Stimulated activated CD8-positive, alpha-beta memory T cell treated with anti-CD3 and anti-CD28 coated beads, Interleukin-2, amount 100 ng/mL, for 48 hours (primary cell): ENCODE results near the gene UMAD1.

Source experiments
- DNase-seq, 2 donors: peaks; one replicate each; pipeline ENCODE4 v3.0.0-alpha.2; 2020; ENCODE audit warnings: low read depth in 2 of 2

The UMAD1 gene

GRCh38 chr7:7640221-7641128 is at the start of gene UMAD1:
UMAD1 (plus strand) TSS chr7:7640752; CDS start chr7:7673372, 32,620 bp downstream.
- peak; percentile 89 to 96 for DNase-seq

GRCh38 chr7:7595451-7595850 is 45.1 kb upstream of the UMAD1 start:
- DNase-seq, result no peak

GRCh38 chr7:7596176-7596575 is 44.4 kb upstream of the UMAD1 start:
- DNase-seq, result no peak

GRCh38 chr7:7607010-7607409 is 33.5 kb upstream of the UMAD1 start:
- DNase-seq, result no peak

GRCh38 chr7:7609330-7609729 is 31.2 kb upstream of the UMAD1 start:
- DNase-seq, result no peak

- no peak for DNase-seq
Measured at GRCh38 chr7:7612519-7612918, 28.0 kb upstream of the UMAD1 start.

- no peak for DNase-seq
Measured at GRCh38 chr7:7613210-7613609, 27.3 kb upstream of the UMAD1 start.

- DNase-seq, result no peak
Measured at GRCh38 chr7:7614018-7614741, 26.4 kb upstream of the UMAD1 start.

- DNase-seq, result no peak
Measured at GRCh38 chr7:7617550-7617949, 23.0 kb upstream of the UMAD1 start.

GRCh38 chr7:7618410-7618809 is 22.1 kb upstream of the UMAD1 start:
- no peak for DNase-seq

- DNase-seq, result no peak
Measured at GRCh38 chr7:7620236-7620635, 20.3 kb upstream of the UMAD1 start.

GRCh38 chr7:7620644-7621210 is 19.8 kb upstream of the UMAD1 start:
- no peak for DNase-seq

GRCh38 chr7:7628476-7628875 is 12.1 kb upstream of the UMAD1 start:
- DNase-seq, result no peak

GRCh38 chr7:7630626-7631329 is 9.8 kb upstream of the UMAD1 start:
- DNase-seq, result no peak

- DNase-seq, result no peak
Measured at GRCh38 chr7:7639421-7639820, 1.1 kb upstream of the UMAD1 start.

- DNase-seq, result peak in 1 of 2 donors; percentile 28
Measured at GRCh38 chr7:7639847-7640220, 718 bp upstream of the UMAD1 start.

GRCh38 chr7:7641129-7641663 is 644 bp downstream of the UMAD1 start:
- DNase-seq, result no peak

GRCh38 chr7:7642081-7642480 is 1.5 kb downstream of the UMAD1 start:
- DNase-seq, result no peak

GRCh38 chr7:7647495-7648036 is 7.0 kb downstream of the UMAD1 start:
- no peak for DNase-seq

GRCh38 chr7:7650682-7651206 is 10.2 kb downstream of the UMAD1 start:
- DNase-seq, result no peak

- no peak for DNase-seq
Measured at GRCh38 chr7:7651479-7651878, 10.9 kb downstream of the UMAD1 start.
